ENCODE results near the gene ZBTB2.

DNA sequence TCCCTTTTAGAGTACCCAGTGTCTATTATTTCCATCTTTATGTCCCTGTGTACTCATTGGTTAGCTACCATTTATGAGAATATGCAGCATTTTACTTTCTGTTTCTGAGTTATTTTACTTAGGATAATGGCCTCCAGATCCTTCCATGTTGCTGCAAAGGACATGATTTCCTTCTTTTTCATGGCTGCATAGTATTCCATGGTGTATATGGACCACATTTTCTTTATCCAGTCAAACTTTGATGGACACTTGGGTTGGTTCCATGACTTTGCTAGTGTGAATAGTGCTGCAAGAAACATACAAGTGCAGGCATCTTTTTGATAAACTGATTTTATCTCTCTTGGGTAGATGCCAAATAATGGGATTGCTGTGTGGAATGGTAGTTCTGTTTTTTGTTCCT, 55.4 kb downstream of the ZBTB2 start:
- TF ChIP-seq, protein P1, sequence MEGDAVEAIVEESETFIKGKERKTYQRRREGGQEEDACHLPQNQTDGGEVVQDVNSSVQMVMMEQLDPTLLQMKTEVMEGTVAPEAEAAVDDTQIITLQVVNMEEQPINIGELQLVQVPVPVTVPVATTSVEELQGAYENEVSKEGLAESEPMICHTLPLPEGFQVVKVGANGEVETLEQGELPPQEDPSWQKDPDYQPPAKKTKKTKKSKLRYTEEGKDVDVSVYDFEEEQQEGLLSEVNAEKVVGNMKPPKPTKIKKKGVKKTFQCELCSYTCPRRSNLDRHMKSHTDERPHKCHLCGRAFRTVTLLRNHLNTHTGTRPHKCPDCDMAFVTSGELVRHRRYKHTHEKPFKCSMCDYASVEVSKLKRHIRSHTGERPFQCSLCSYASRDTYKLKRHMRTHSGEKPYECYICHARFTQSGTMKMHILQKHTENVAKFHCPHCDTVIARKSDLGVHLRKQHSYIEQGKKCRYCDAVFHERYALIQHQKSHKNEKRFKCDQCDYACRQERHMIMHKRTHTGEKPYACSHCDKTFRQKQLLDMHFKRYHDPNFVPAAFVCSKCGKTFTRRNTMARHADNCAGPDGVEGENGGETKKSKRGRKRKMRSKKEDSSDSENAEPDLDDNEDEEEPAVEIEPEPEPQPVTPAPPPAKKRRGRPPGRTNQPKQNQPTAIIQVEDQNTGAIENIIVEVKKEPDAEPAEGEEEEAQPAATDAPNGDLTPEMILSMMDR (conservative IDR thresholded peaks at IDR 0.05; ENCODE audit: low read depth, low read length): no peak
- no peak for TF ChIP-seq EZH2phosphoT487 (IDR thresholded peaks at IDR 0.05; ENCODE audit: borderline replicate concordance, low read length)
